H1 (cell line): ENCODE data around the gene P3H2. TPM values are rescaled to one million over a fixed set of nuclear protein-coding genes. Genes with fewer than 3 reads are reported as not detected.
A peak's percentile ranks its signal among the peaks of the same experiment; 100 is the strongest.

Source experiments
- CTCF ChIA-PET: fragments of 300-600 bp; sonication (Branson Sonifier 250); formaldehyde crosslinking; loops from one replicate; lab custom pipeline; 2021; ENCODE audit not compliant: partially characterized antibody; lab: Charles Lee
- POLR2A ChIA-PET: fragments of 300-600 bp; sonication (Branson Sonifier 250); formaldehyde crosslinking; loops from one replicate; lab custom pipeline; 2021; ENCODE audit warnings: inconsistent platforms; ENCODE audit not compliant: partially characterized antibody; lab: Charles Lee
- DNase-seq, 2 experiments: peaks; one replicate each; pipeline versions ENCODE4 v3.0.0 to v3.0.0-alpha.2; 2010 to 2022; ENCODE audit warnings: low spot score in 2 of 2, low read depth in 1 of 2, mixed read lengths in 1 of 2
- FAIRE-seq: peaks from 2 replicates; lab custom pipeline; 2011; peaks lifted over from hg19 to GRCh38; lab: Jason Lieb, UNC
- H2AFZ ChIP-seq: 2 replicates; pipeline ENCODE4 v1.8.1; 2012; ENCODE audit warnings: low read length, inconsistent platforms
- H2AK5ac ChIP-seq: 2 replicates; pipeline ENCODE4 v1.6.1; 2013; ENCODE audit warnings: low read depth, low read length
- H2BK120ac ChIP-seq: replicated peaks from 2 replicates; pipeline ENCODE3; 2013; ENCODE audit warnings: low read depth, low read length, inconsistent platforms
- H2BK12ac ChIP-seq: 2 replicates; pipeline ENCODE4 v1.6.1; 2013; ENCODE audit warnings: low read depth, low read length
- H2BK15ac ChIP-seq: 2 replicates; pipeline ENCODE4 v1.6.1; 2013; ENCODE audit warnings: low read length
- H2BK20ac ChIP-seq: 2 replicates; pipeline ENCODE4 v1.6.1; 2013; ENCODE audit warnings: low read length
- H2BK5ac ChIP-seq: 2 replicates; pipeline ENCODE4 v1.6.1; 2013; ENCODE audit warnings: low read depth, low read length
- H3K14ac ChIP-seq: 2 replicates; pipeline ENCODE4 v1.6.1; 2013; ENCODE audit warnings: inconsistent platforms; ENCODE audit not compliant: insufficient read length
- H3K18ac ChIP-seq: 2 replicates; pipeline ENCODE4 v1.6.1; 2013; ENCODE audit warnings: low read length; ENCODE audit errors: extremely low read depth
- H3K23ac ChIP-seq: 2 replicates; pipeline ENCODE4 v1.6.1; 2013; ENCODE audit warnings: inconsistent platforms; ENCODE audit not compliant: insufficient read length
- H3K23me2 ChIP-seq: 2 replicates; pipeline ENCODE4 v1.6.1; 2013; ENCODE audit warnings: low read depth, low read length
- H3K27ac ChIP-seq: 2 replicates; pipeline ENCODE4 v1.6.1; 2011; ENCODE audit warnings: low read depth, low read length, inconsistent platforms
- H3K27me3 ChIP-seq, 4 experiments: replicated peaks in 1 of 4; 1 replicate in 1 of 4; 2 replicates in 3 of 4; pipeline versions ENCODE4 v1.6.1 to v1.8.1; 2011 to 2013; ENCODE audit warnings: low read length in 3 of 4, mild to moderate bottlenecking in 3 of 4, inconsistent platforms in 2 of 4, mixed read lengths in 2 of 4, moderate library complexity in 1 of 4; ENCODE audit not compliant: control insufficient read depth in 3 of 4, insufficient read depth in 3 of 4; ENCODE audit errors: extremely low read depth in 1 of 4
- H3K36me3 ChIP-seq, 4 experiments: 2 replicates each; pipeline versions ENCODE4 v1.6.1 to v1.8.1; 2011 to 2013; ENCODE audit warnings: mild to moderate bottlenecking in 4 of 4, low read length in 3 of 4, moderate library complexity in 2 of 4, control low read depth in 1 of 4, inconsistent platforms in 1 of 4; ENCODE audit not compliant: insufficient read depth in 4 of 4, control insufficient read depth in 2 of 4
- H3K4ac ChIP-seq: replicated peaks from 2 replicates; pipeline ENCODE3; 2013; ENCODE audit warnings: low read length, low read depth, mixed read lengths, inconsistent platforms; ENCODE audit not compliant: insufficient read length
- H3K4me1 ChIP-seq, 4 experiments: replicated peaks in 1 of 4; 1 replicate in 1 of 4; 2 replicates in 3 of 4; pipeline versions ENCODE4 v1.6.1 to v1.8.1; 2011 to 2013; ENCODE audit warnings: low read length in 3 of 4, inconsistent platforms in 2 of 4, mixed read lengths in 1 of 4; ENCODE audit not compliant: insufficient read depth in 4 of 4, control insufficient read depth in 3 of 4
- H3K4me2 ChIP-seq, 2 experiments: 2 replicates each; pipeline versions ENCODE4 v1.6.1 to v1.8.1; 2011 to 2013; ENCODE audit warnings: low read depth in 2 of 2, low read length in 2 of 2, control low read depth in 1 of 2, inconsistent platforms in 1 of 2, mild to moderate bottlenecking in 1 of 2; ENCODE audit not compliant: insufficient read depth in 1 of 2
- H3K4me3 ChIP-seq, 4 experiments: fragments of 200-600, 300-600 bp in 1 of 4; sonication (generic), shearing (Covaris generic), sonication (Bioruptor Twin) in 1 of 4; 2 replicates each; pipeline versions ENCODE4 v1.5.1 to v1.8.1; 2011 to 2016; ENCODE audit warnings: low read length in 4 of 4, low read depth in 3 of 4, control low read depth in 2 of 4, inconsistent platforms in 2 of 4, mild to moderate bottlenecking in 2 of 4, mixed read lengths in 1 of 4, moderate library complexity in 1 of 4; ENCODE audit not compliant: insufficient read depth in 2 of 4; ENCODE audit errors: extremely low read depth in 1 of 4
- H3K56ac ChIP-seq: replicated peaks from 2 replicates; pipeline ENCODE3; 2013; ENCODE audit warnings: low read depth, mild to moderate bottlenecking, mixed read lengths, low read length, inconsistent platforms; ENCODE audit not compliant: insufficient read length
- H3K79me1 ChIP-seq: 2 replicates; pipeline ENCODE4 v1.6.1; 2013; ENCODE audit warnings: low read depth, low read length, control low read depth
- H3K79me2 ChIP-seq, 2 experiments: 2 replicates each; pipeline versions ENCODE4 v1.6.1 to v1.8.1; 2012 to 2013; ENCODE audit warnings: low read length in 2 of 2, mild to moderate bottlenecking in 2 of 2, inconsistent platforms in 1 of 2; ENCODE audit not compliant: insufficient read depth in 2 of 2, control insufficient read depth in 1 of 2
- H3K9ac ChIP-seq, 4 experiments: replicated peaks in 1 of 4; 1 replicate in 1 of 4; 2 replicates in 3 of 4; pipeline versions ENCODE4 v1.6.1 to v1.8.1; 2011 to 2013; ENCODE audit warnings: low read depth in 3 of 4, low read length in 3 of 4, control low read depth in 2 of 4, mild to moderate bottlenecking in 2 of 4, moderate library complexity in 2 of 4, inconsistent platforms in 1 of 4; ENCODE audit errors: extremely low read depth in 1 of 4
- H3K9me3 ChIP-seq, 2 experiments: 2 replicates each; pipeline versions ENCODE4 v1.6.1 to v1.8.1; 2012 to 2013; ENCODE audit warnings: mild to moderate bottlenecking in 2 of 2, moderate library complexity in 2 of 2, control low read depth in 1 of 2, inconsistent platforms in 1 of 2, low read depth in 1 of 2, low read length in 1 of 2, mixed read lengths in 1 of 2; ENCODE audit not compliant: insufficient read depth in 2 of 2
- H4K20me1 ChIP-seq, 2 experiments: replicated peaks in 1 of 2; 2 replicates each; pipeline versions ENCODE3 to v1.8.1; 2011 to 2013; ENCODE audit warnings: inconsistent platforms in 2 of 2, low read length in 2 of 2, mild to moderate bottlenecking in 1 of 2; ENCODE audit not compliant: insufficient read depth in 2 of 2, control insufficient read depth in 1 of 2
- H4K5ac ChIP-seq: 2 replicates; pipeline ENCODE4 v1.6.1; 2013; ENCODE audit warnings: low read length, low read depth, mixed read lengths, inconsistent platforms; ENCODE audit not compliant: insufficient read length
- H4K8ac ChIP-seq: 2 replicates; pipeline ENCODE4 v1.8.0; 2013; ENCODE audit warnings: mild to moderate bottlenecking, moderate library complexity, low read length, inconsistent platforms; ENCODE audit not compliant: insufficient read depth; ENCODE audit errors: extremely low read depth
- H4K91ac ChIP-seq: replicated peaks from 2 replicates; pipeline ENCODE3; 2013; ENCODE audit warnings: low read length, mixed read lengths, inconsistent platforms; ENCODE audit not compliant: insufficient read length
- CBX8 ChIP-seq: fragments of 300-800, 300-1000 bp; sonication (generic); IDR thresholded peaks from 2 replicates; pipeline ENCODE4 v1.7.1; 2016; ENCODE audit warnings: low read depth, low read length, borderline replicate concordance
- CHD1 ChIP-seq: IDR thresholded peaks from 2 replicates; pipeline ENCODE4 v1.6.1; 2012; ENCODE audit warnings: low read depth, low read length, improper control_type of control experiment
- NANOG ChIP-seq: IDR thresholded peaks from 2 replicates; pipeline ENCODE4 v1.6.1; 2011; ENCODE audit warnings: low read length, low read depth, mild to moderate bottlenecking, inconsistent platforms; ENCODE audit not compliant: insufficient read depth, poor library complexity, severe bottlenecking
- WGBS, 2 experiments: shearing (Covaris generic) in 1 of 2; methylation state at CpG; one replicate each; pipeline versions ENCODE4 v1.1.6 to v1.1.7; 2013 to 2015; ENCODE audit warnings: low lambda C conversion rate in 2 of 2, mixed read lengths in 2 of 2, inconsistent platforms in 1 of 2, low coverage in 1 of 2, missing lambda C conversion rate in 1 of 2; ENCODE audit not compliant: insufficient replicate concordance in 2 of 2, insufficient coverage in 1 of 2, insufficient read length in 1 of 2; ENCODE audit errors: extremely low coverage in 1 of 2, missing lambda C conversion rate in 1 of 2; 5-methylcytosine and 5-hydroxymethylcytosine counted together
- long read RNA-seq, 2 experiments: library from RNA in 1 of 2; library from capped mRNA in 1 of 2; stranded (forward); transcript quantifications; one replicate each; pipeline ENCODE4 v2.0.0, GENCODE V29; 2021; ENCODE audit warnings: inconsistent platforms in 1 of 2
- polyA minus RNA-seq, 3 experiments: library from RNA; depleted of rRNA, polyadenylated mRNA; stranded (reverse); fragments of >200 nt; gene quantifications; 1 replicate in 2 of 3; 2 replicates in 1 of 3; pipeline ENCODE4 v1.2.3, GENCODE V29; 2011
- polyA plus RNA-seq, 7 experiments: library from polyadenylated mRNA; depleted of rRNA in 3 of 7; stranded (reverse) in 5 of 7; unstranded in 2 of 7; fragments of >200 nt in 5 of 7; fragments of 200-250 nt in 2 of 7; gene quantifications; 1 replicate in 5 of 7; 2 replicates in 1 of 7; 4 replicates in 1 of 7; pipeline versions ENCODE4 v1.2.1 to v1.2.3, GENCODE V29; 2011 to 2013; ENCODE audit warnings: missing spikeins in 2 of 7, mixed read lengths in 2 of 7
- total RNA-seq: library from RNA; stranded (reverse); fragmentation: NEBNext Ultra II Directional; extraction: Animal tissue kit (Norgen Biotek cat#: 25700); gene quantifications from 2 replicates; pipeline ENCODE4 v1.2.1, GENCODE V29; 2021

Gene P3H2, protein sequence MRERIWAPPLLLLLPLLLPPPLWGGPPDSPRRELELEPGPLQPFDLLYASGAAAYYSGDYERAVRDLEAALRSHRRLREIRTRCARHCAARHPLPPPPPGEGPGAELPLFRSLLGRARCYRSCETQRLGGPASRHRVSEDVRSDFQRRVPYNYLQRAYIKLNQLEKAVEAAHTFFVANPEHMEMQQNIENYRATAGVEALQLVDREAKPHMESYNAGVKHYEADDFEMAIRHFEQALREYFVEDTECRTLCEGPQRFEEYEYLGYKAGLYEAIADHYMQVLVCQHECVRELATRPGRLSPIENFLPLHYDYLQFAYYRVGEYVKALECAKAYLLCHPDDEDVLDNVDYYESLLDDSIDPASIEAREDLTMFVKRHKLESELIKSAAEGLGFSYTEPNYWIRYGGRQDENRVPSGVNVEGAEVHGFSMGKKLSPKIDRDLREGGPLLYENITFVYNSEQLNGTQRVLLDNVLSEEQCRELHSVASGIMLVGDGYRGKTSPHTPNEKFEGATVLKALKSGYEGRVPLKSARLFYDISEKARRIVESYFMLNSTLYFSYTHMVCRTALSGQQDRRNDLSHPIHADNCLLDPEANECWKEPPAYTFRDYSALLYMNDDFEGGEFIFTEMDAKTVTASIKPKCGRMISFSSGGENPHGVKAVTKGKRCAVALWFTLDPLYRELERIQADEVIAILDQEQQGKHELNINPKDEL
- total RNA-seq (40.5 and 48.6 TPM in 2 replicates), polyA plus RNA-seq (2011; rRNA removed) (31.1 and 60.4 TPM in 2 replicates), polyA minus RNA-seq (2011; rRNA and poly(A)+ RNA removed) (48.5 and 64.9 TPM in 2 replicates)
- polyA plus RNA-seq (2011; cell fraction: cytosol; rRNA removed): 41.2 TPM
- polyA plus RNA-seq (2011; cell fraction: nucleus; rRNA removed): 23.9 TPM
- 56.4 to 73.6 TPM (median 61.0 TPM) in 4 replicates for polyA plus RNA-seq (2012, experiment 1 of 2)
- polyA plus RNA-seq (2012, experiment 2 of 2): 20.1 TPM
- polyA plus RNA-seq (2013, experiment 1 of 2): 29.6 TPM
- polyA plus RNA-seq (2013, experiment 2 of 2): 29.3 TPM
- 31.2 TPM for polyA minus RNA-seq (2011; cell fraction: cytosol; rRNA and poly(A)+ RNA removed)
- 73.6 TPM for polyA minus RNA-seq (2011; cell fraction: nucleus; rRNA and poly(A)+ RNA removed)
- long read RNA-seq, experiment 1, transcript P3H2-201 (15 exons, 3,509 nt): major isoform, 11 of 41 reads
- long read RNA-seq, experiment 1, partial matches to known transcripts: 21 of 41 reads
- long read RNA-seq, experiment 1, other reads (novel, unspliced or antisense): 8 of 41 reads
- long read RNA-seq, experiment 2, transcript P3H2-201 (15 exons, 3,509 nt): major isoform, 5 of 11 reads
- long read RNA-seq, experiment 2, partial matches to known transcripts: 6 of 11 reads
- long read RNA-seq, experiment 2, other reads (novel, unspliced or antisense): 0 of 11 reads

DNA sequence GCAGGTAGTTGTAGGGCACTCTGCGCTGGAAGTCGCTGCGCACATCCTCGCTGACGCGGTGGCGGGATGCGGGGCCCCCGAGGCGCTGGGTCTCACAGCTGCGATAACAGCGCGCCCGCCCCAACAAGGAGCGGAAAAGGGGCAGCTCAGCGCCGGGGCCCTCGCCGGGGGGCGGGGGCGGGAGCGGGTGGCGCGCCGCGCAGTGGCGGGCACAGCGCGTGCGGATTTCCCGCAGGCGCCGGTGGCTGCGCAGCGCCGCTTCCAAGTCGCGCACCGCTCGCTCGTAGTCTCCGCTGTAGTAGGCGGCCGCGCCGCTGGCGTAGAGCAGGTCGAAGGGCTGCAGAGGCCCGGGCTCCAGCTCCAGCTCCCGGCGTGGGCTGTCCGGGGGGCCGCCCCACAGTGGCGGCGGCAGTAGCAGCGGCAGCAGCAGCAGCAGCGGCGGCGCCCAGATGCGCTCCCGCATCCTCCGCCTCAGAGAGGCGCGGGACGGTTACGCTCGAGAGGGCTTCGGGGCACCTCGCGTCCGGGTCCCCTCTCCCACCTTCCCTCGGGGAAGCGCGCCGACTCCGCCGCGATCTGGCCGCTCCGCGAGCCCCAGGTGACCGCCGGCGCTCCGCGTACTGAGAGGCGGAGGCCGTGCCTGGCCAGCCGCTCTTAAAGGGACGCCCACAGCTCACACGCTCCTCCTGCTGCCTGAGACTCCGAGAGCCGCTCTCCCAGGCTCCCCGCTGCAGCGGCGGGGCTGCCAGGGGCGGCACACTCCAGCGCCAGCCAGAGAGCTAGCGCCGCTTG, at the start of gene P3H2:
Gene P3H2 (minus strand): TSS at position 629 of the 792 bp plus-strand sequence. CDS start 166 bp downstream, at position 463.
- H3K79me1 ChIP-seq: no peaks in the 10 kb centered on the region
- H2BK120ac ChIP-seq: no peak within 1 kb of the TSS
- peak within 1 kb of the TSS; percentile 62; the same call in 1 of the 2 replicates for H4K8ac ChIP-seq
- no peaks in the 10 kb centered on the region for H3K9me3 ChIP-seq
- no peak within 1 kb of the TSS for H3K14ac ChIP-seq
- H3K36me3 ChIP-seq: no peaks in the 10 kb centered on the region
- peaks cover 0 to 16% (median 13%) of the 10 kb centered on the region in 4 experiments; a peak in 6 of 7 replicates for H3K4me1 ChIP-seq
- peak within 1 kb of the TSS; percentile 2 for H4K91ac ChIP-seq
- H3K18ac ChIP-seq: peak within 1 kb of the TSS; percentile 42; the same call in 1 of the 2 replicates
- H2AK5ac ChIP-seq: 0 out of 2 replicates have a peak within 1 kb of the TSS, but pooled peaks have one; percentile 11
- H2AFZ ChIP-seq: peak within 1 kb of the TSS; percentile 10; the same call in 1 of the 2 replicates
- H3K4me3 ChIP-seq: peak within 1 kb of the TSS; percentile 55 to 76 (median 69)
- ChIA-PET POLR2A (interaction anchor here (0.6 to 1.2 kb wide), 5 partner anchors 10 to 159 kb away, joined by 3 to 4 read pairs (median 3); no protein-coding TSS in a partner anchor), CTCF (interaction anchor here (0.6 to 4.5 kb wide), 27 partner anchors 7 to 1380 kb away, joined by 3 to 27 read pairs (median 6); partner anchors contain the start of gene CLDN1)
- DNase-seq: peak; percentile 82 to 84
- no peak within 1 kb of the TSS for H3K4ac ChIP-seq
- 2% methylated on average over 54 of the region's 100 CpGs; no CpG with 5 or more reads in 1 of the 2 experiments for WGBS, 2 experiments
- H2BK12ac ChIP-seq: peak within 1 kb of the TSS; percentile 1; the same call in 1 of the 2 replicates
- peak within 1 kb of the TSS; percentile 13 to 60 (median 42); a peak in 5 of 7 replicates for H3K9ac ChIP-seq
- peak within 1 kb of the TSS; percentile 13 for H4K5ac ChIP-seq
- H3K23ac ChIP-seq: no peak within 1 kb of the TSS
- H3K56ac ChIP-seq: no peak within 1 kb of the TSS
- H3K27me3 ChIP-seq: peaks cover 0 to 6% (median 1%) of the 10 kb centered on the region in 4 experiments; a peak in 4 of 7 replicates
- peaks cover 2% of the 10 kb centered on the region; the same call in 1 of the 2 replicates for H3K23me2 ChIP-seq
- FAIRE-seq: no peak
- H2BK5ac ChIP-seq: no peak within 1 kb of the TSS
- H2BK20ac ChIP-seq: peak within 1 kb of the TSS; percentile 52; the same call in 1 of the 2 replicates
- H3K79me2 ChIP-seq: peaks cover 0 to 43% of the 10 kb centered on the region in 2 experiments; a peak in 2 of 4 replicates
- peak within 1 kb of the TSS; percentile 57 to 89 for H3K4me2 ChIP-seq
- 0 out of 2 replicates have a peak within 1 kb of the TSS, but pooled peaks have one; percentile 8 for H3K27ac ChIP-seq
- no peaks in the 10 kb centered on the region for H4K20me1 ChIP-seq
- no peak within 1 kb of the TSS for H2BK15ac ChIP-seq
- no peak for TF ChIP-seq CHD1
- peak; percentile 30 for TF ChIP-seq NANOG
- TF ChIP-seq CBX8: no peak
